ENCODE results near the gene NLRC5. TPM values are rescaled to one million over a fixed set of nuclear protein-coding genes. Genes with fewer than 3 reads are reported as not detected.

Gene NLRC5
- total RNA-seq, 4 donors from 2014 or later: 14.4 to 22.5 (median 16.6) TPM

- DNase-seq (ENCODE audit: extremely low spot score): no peak
- 96% methylated on average over 4 of the region's 4 CpGs for WGBS
- Histone ChIP-seq H3K27me3 (no peaks in the 10 kb centered on the region), H3K9me3 (no peaks in the 10 kb centered on the region), H3K27ac (replicated peaks in 1 of 4) (no peak overlapping the region), H3K4me1 (peaks cover 4 to 9% (median 8%) of the 10 kb centered on the region in 4 donors), H3K4me3 (no peak overlapping the region), H3K36me3 (peaks cover 0 to 63% (median 31%) of the 10 kb centered on the region in 4 donors)
- TF ChIP-seq POLR2AphosphoS5 (IDR thresholded peaks at IDR 0.05) (no peak), EP300 (IDR thresholded peaks at IDR 0.05) (no peak), POLR2A (IDR thresholded peaks at IDR 0.05; ENCODE audit: low read depth) (no peak), CTCF (IDR thresholded peaks at IDR 0.05) (no peak)
- intact Hi-C loops (cut with DNase I): loop anchor here (5.0 kb wide), 1 partner anchor 182 kb away; the partner anchor contains the start of gene SLC12A3
Measured at GRCh38 chr16:57049678-57050077, 60.3 kb downstream of the NLRC5 start.

GRCh38 chr16:57051696-57052228 lies 62.4 kb downstream of the NLRC5 start:
- no peaks in the 10 kb centered on the region for H3K9me3 ChIP-seq
- no peak overlapping the region for H3K4me3 ChIP-seq
- H3K27me3 ChIP-seq: no peaks in the 10 kb centered on the region
- DNase-seq (ENCODE audit: extremely low spot score): no peak
- intact Hi-C loops (cut with DNase I): no loop called here
- no peaks in the 10 kb centered on the region for H3K4me1 ChIP-seq
- TF ChIP-seq POLR2AphosphoS5 (IDR thresholded peaks at IDR 0.05): no peak
- TF ChIP-seq EP300 (IDR thresholded peaks at IDR 0.05): no peak
- no peak for TF ChIP-seq POLR2A (IDR thresholded peaks at IDR 0.05; ENCODE audit: low read depth)
- TF ChIP-seq CTCF (IDR thresholded peaks at IDR 0.05): no peak
- H3K36me3 ChIP-seq: peaks cover 7 to 79% (median 48%) of the 10 kb centered on the region in 4 donors
- WGBS: 96% methylated on average over 11 of the region's 11 CpGs
- H3K27ac ChIP-seq (replicated peaks in 1 of 4): no peak overlapping the region

- intact Hi-C loops (cut with DNase I): no loop called here
Measured at GRCh38 chr16:57053206-57053605, 63.8 kb downstream of the NLRC5 start.

GRCh38 chr16:57054338-57054737 lies 65.0 kb downstream of the NLRC5 start:
- Histone ChIP-seq H3K4me1 (no peaks in the 10 kb centered on the region), H3K36me3 (peaks cover 7 to 77% (median 42%) of the 10 kb centered on the region in 4 donors), H3K9me3 (no peaks in the 10 kb centered on the region), H3K27ac (replicated peaks in 1 of 4) (no peak overlapping the region), H3K27me3 (no peaks in the 10 kb centered on the region), H3K4me3 (no peak overlapping the region)
- 96% methylated on average over 5 of the region's 5 CpGs for WGBS
- intact Hi-C loops (cut with DNase I): no loop called here
- DNase-seq (ENCODE audit: extremely low spot score): no peak
- no peak for TF ChIP-seq EP300 (IDR thresholded peaks at IDR 0.05)
- no peak for TF ChIP-seq POLR2A (IDR thresholded peaks at IDR 0.05; ENCODE audit: low read depth)
- TF ChIP-seq POLR2AphosphoS5 (IDR thresholded peaks at IDR 0.05): no peak
- TF ChIP-seq CTCF (IDR thresholded peaks at IDR 0.05): no peak

More at GRCh38 chr16:57053206-57053605, 63.8 kb downstream of the NLRC5 start:
- no peaks in the 10 kb centered on the region for H3K4me1 ChIP-seq
- H3K9me3 ChIP-seq: no peaks in the 10 kb centered on the region
- H3K4me3 ChIP-seq: no peak overlapping the region
- TF ChIP-seq POLR2AphosphoS5 (IDR thresholded peaks at IDR 0.05): no peak
- no peak for TF ChIP-seq POLR2A (IDR thresholded peaks at IDR 0.05; ENCODE audit: low read depth)
- TF ChIP-seq EP300 (IDR thresholded peaks at IDR 0.05): no peak
- H3K36me3 ChIP-seq: peaks cover 7 to 73% (median 42%) of the 10 kb centered on the region in 4 donors
- H3K27ac ChIP-seq (replicated peaks in 1 of 4): no peak overlapping the region
- H3K27me3 ChIP-seq: no peaks in the 10 kb centered on the region
- DNase-seq (ENCODE audit: extremely low spot score): no peak
- 92% methylated on average over 9 of the region's 9 CpGs for WGBS

- Histone ChIP-seq H3K27ac (replicated peaks in 1 of 4) (no peak overlapping the region), H3K36me3 (peaks cover 7 to 81% (median 42%) of the 10 kb centered on the region in 4 donors), H3K27me3 (no peaks in the 10 kb centered on the region), H3K4me3 (no peak overlapping the region), H3K9me3 (no peaks in the 10 kb centered on the region), H3K4me1 (no peaks in the 10 kb centered on the region)
- no peak for DNase-seq (ENCODE audit: extremely low spot score)
- TF ChIP-seq POLR2AphosphoS5 (IDR thresholded peaks at IDR 0.05) (no peak), POLR2A (IDR thresholded peaks at IDR 0.05; ENCODE audit: low read depth) (no peak), EP300 (IDR thresholded peaks at IDR 0.05) (no peak), CTCF (IDR thresholded peaks at IDR 0.05) (no peak)
- intact Hi-C loops (cut with DNase I): no loop called here
- WGBS: 85% methylated on average over 5 of the region's 7 CpGs
Measured at GRCh38 chr16:57054771-57055170, 65.4 kb downstream of the NLRC5 start.

All from esophagus muscularis mucosa (tissue), 4 donors.